Lower lobe of right lung (tissue), 2 donors: Measurements from ENCODE around the gene ZNF385C. TPM values are rescaled to one million over a fixed set of nuclear protein-coding genes. Genes with fewer than 3 reads are reported as not detected.
"Not testable (repeated sequence)": the region's sequence is repeated elsewhere in the genome, so short reads cannot be mapped to it uniquely, and the experiment has no call there.

Experiments
- ATAC-seq, 2 donors: fragments of 200-7000 bp; cut with Tn5 transposase; one replicate each; pipeline ENCODE4 v1.9.1; 2020 to 2022; ENCODE audit warnings: mild to moderate bottlenecking in 2 of 2, moderate library complexity in 2 of 2
- DNase-seq: peaks from one replicate; pipeline ENCODE4 v3.0.0-alpha.2; 2020
- H3K27ac ChIP-seq: fragments of 200-600 bp; one replicate; pipeline ENCODE4 v1.8.0; 2022
- H3K27me3 ChIP-seq: fragments of 200-600 bp; one replicate; pipeline ENCODE4 v1.8.0; 2022; ENCODE audit warnings: low read depth
- H3K36me3 ChIP-seq: fragments of 200-600 bp; one replicate; pipeline ENCODE4 v1.8.0; 2022; ENCODE audit warnings: mild to moderate bottlenecking
- H3K4me1 ChIP-seq: fragments of 200-600 bp; one replicate; pipeline ENCODE4 v1.8.0; 2022
- H3K4me3 ChIP-seq: fragments of 200-600 bp; one replicate; pipeline ENCODE4 v1.8.0; 2022; ENCODE audit warnings: mild to moderate bottlenecking
- H3K9me3 ChIP-seq: fragments of 200-600 bp; one replicate; pipeline ENCODE4 v1.8.0; 2022
- CTCF ChIP-seq: fragments of 200-600 bp; IDR thresholded peaks from one replicate; pipeline ENCODE4 v1.8.0; 2022; ENCODE audit warnings: antibody characterized with exemption, mild to moderate bottlenecking
- intact Hi-C: fragments of 100-400 bp; cut with DNase I; formaldehyde crosslinking; loops from one replicate; pipeline ENCODE4 v1.11.0; 2022
- long read RNA-seq: library from polyadenylated mRNA; unstranded; transcript quantifications from one replicate; pipeline ENCODE4 v2.0.0, GENCODE V29; 2021
- total RNA-seq: library from RNA; stranded (reverse); fragmentation: NEBNext Ultra II Directional; extraction: Animal tissue kit (Norgen Biotek cat#: 25700); gene quantifications from one replicate; pipeline ENCODE4 v1.2.1, GENCODE V29; 2021
- donor health status: DM: no; HTN: yes; CAD: no; lungs with severe emphysema.

ZNF385C gene, protein sequence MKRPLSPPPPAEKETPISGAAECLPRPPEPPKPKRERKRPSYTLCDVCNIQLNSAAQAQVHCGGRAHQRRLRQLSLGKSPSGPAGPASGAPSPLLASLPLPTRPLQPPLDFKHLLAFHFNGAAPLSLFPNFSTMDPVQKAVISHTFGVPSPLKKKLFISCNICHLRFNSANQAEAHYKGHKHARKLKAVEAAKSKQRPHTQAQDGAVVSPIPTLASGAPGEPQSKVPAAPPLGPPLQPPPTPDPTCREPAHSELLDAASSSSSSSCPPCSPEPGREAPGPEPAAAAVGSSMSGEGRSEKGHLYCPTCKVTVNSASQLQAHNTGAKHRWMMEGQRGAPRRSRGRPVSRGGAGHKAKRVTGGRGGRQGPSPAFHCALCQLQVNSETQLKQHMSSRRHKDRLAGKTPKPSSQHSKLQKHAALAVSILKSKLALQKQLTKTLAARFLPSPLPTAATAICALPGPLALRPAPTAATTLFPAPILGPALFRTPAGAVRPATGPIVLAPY
- total RNA-seq, result 1.2 TPM
- long read RNA-seq, partial matches to known transcripts, result 0 of 1 reads
- long read RNA-seq, other reads (novel, unspliced or antisense), result 1 of 1 reads

GRCh38 chr17:42097691-42098631 lies at the start of gene ZNF385C:
TSS of gene ZNF385C (minus strand) at chr17:42098473. CDS start at chr17:42063056, 35,417 bp downstream.
- Histone ChIP-seq H3K27ac (no peak within 1 kb of the TSS), H3K36me3 (peaks cover under 1% of the 10 kb centered on the region), H3K4me1 (peaks cover 8% of the 10 kb centered on the region), H3K9me3 (no peaks in the 10 kb centered on the region), H3K4me3 (peak within 1 kb of the TSS; percentile 32), H3K27me3 (peaks cover 27% of the 10 kb centered on the region)
- ATAC-seq (peak; percentile 46 to 72), DNase-seq (no peak)
- TF ChIP-seq CTCF, result no peak
- intact Hi-C loops, result no loop called here

DNA sequence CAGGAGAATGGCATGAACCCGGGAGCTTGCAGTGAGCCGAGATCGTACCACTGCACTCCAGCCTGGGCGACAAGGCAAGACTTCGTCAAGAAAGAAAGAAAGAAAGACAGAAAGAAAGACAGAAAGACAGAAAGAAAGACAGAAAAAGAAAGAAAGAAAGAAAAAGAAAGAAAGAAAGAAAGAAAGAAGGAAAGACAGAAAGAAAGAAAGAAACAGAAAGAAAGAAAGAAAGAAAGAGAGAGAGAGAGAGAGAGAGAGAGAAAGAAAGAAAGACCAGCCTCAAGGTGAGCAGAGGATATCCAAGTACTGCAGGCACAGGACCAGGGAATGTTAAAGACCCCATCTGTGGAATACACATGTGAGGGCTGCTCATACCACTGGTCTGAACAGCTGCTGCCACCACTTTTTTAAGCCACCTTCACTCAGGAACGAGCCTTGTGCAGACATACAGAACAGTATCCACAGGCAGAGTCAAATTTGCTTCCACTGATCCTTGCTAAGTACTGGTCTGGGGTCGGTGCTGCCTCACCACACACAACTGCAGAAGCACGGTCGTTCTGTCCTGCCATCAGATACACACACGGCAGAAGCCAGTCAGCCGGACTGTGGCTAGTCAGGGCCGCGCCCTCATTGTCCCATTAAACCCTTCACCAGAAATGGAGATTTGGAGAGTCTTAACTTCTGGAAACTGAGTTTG lies 48.8 kb upstream of the ZNF385C start:
- Histone ChIP-seq H3K4me3 (no peak overlapping the region), H3K9me3 (no peaks in the 10 kb centered on the region), H3K27ac (no peak overlapping the region), H3K36me3 (peaks cover 75% of the 10 kb centered on the region), H3K4me1 (peaks cover 40% of the 10 kb centered on the region), H3K27me3 (no peaks in the 10 kb centered on the region)
- no peak for DNase-seq
- intact Hi-C loops, result no loop called here
- no peak for TF ChIP-seq CTCF
- no peak for ATAC-seq

GRCh38 chr17:42143138-42143537 lies 44.9 kb upstream of the ZNF385C start:
- H3K9me3 ChIP-seq, H3K27me3 ChIP-seq, DNase-seq, H3K27ac ChIP-seq, H3K4me3 ChIP-seq, intact Hi-C loops: not testable (repeated sequence)
- ATAC-seq, result peak in 1 of 2 donors; percentile 38
- Histone ChIP-seq H3K4me1 (peaks cover 53% of the 10 kb centered on the region), H3K36me3 (peaks cover 61% of the 10 kb centered on the region)

- peak in 1 of 2 donors; percentile 33 for ATAC-seq
- TF ChIP-seq CTCF, result no peak
- H3K27ac ChIP-seq, result no peak overlapping the region
These were observed 44.2 kb upstream of the ZNF385C start for GRCh38 chr17:42142371-42142896.

DNA sequence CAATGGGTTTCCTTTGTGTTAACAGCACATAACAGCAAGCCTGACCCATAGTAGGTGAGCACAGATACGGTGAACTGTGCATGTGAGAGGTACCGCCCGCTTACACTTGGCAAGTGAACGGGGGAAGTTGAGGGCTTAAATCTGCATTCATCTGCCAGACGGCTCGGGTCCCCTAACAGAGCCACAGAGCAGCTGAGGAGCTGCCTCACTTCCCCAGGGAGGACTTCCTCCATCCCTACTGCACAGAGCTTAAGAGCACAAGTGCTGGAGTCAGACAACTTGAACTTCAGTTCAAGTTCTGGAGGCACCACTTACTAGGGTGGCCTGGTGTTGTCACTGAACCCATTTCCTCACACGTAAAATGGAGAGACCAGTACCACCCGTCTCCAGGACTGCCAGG lies 43.1 kb upstream of the ZNF385C start:
- H3K27me3 ChIP-seq, result no peaks in the 10 kb centered on the region
- TF ChIP-seq CTCF, result no peak
- no peak for ATAC-seq
- no peak for DNase-seq
- H3K27ac ChIP-seq, result no peak overlapping the region
- H3K4me1 ChIP-seq, result peaks cover 70% of the 10 kb centered on the region
- peaks cover 49% of the 10 kb centered on the region for H3K36me3 ChIP-seq
- intact Hi-C loops, result no loop called here
- H3K4me3 ChIP-seq, result no peak overlapping the region
- no peaks in the 10 kb centered on the region for H3K9me3 ChIP-seq

More at GRCh38 chr17:42142371-42142896, 44.2 kb upstream of the ZNF385C start:
- intact Hi-C loops, result no loop called here
- Histone ChIP-seq H3K36me3 (peaks cover 54% of the 10 kb centered on the region), H3K4me1 (peaks cover 59% of the 10 kb centered on the region), H3K4me3 (no peak overlapping the region), H3K9me3 (no peaks in the 10 kb centered on the region), H3K27me3 (no peaks in the 10 kb centered on the region)
- no peak for DNase-seq

DNA sequence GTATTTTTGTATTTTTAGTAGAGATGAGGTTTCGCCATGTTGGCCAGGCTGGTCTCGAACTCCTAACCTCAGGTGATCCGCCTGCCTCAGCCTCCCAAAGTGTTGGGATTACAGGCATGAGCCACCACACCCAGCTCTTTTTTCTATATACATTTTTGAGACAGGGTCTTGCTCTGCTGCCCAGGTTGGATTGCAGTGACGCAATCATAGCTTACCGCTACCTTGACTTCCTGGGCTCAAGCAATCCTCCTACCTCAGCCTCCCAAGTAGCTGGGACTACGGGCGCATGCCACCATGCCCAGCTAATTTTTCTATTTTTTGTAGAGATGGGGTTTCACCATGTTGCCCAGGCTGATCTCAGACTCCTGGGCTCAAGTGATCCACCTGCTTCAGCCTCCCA lies 42.4 kb upstream of the ZNF385C start:
- DNase-seq, H3K4me3 ChIP-seq, ATAC-seq, H3K27me3 ChIP-seq, H3K9me3 ChIP-seq, H3K27ac ChIP-seq, intact Hi-C loops: not testable (repeated sequence)
- H3K36me3 ChIP-seq, result peaks cover 44% of the 10 kb centered on the region
- H3K4me1 ChIP-seq, result peaks cover 76% of the 10 kb centered on the region
